ENCODE results near the gene IARS2.
"Not testable (repeated sequence)": the region's sequence is repeated elsewhere in the genome, so short reads cannot be mapped to it uniquely, and the experiment has no call there.

Gene IARS2

DNA sequence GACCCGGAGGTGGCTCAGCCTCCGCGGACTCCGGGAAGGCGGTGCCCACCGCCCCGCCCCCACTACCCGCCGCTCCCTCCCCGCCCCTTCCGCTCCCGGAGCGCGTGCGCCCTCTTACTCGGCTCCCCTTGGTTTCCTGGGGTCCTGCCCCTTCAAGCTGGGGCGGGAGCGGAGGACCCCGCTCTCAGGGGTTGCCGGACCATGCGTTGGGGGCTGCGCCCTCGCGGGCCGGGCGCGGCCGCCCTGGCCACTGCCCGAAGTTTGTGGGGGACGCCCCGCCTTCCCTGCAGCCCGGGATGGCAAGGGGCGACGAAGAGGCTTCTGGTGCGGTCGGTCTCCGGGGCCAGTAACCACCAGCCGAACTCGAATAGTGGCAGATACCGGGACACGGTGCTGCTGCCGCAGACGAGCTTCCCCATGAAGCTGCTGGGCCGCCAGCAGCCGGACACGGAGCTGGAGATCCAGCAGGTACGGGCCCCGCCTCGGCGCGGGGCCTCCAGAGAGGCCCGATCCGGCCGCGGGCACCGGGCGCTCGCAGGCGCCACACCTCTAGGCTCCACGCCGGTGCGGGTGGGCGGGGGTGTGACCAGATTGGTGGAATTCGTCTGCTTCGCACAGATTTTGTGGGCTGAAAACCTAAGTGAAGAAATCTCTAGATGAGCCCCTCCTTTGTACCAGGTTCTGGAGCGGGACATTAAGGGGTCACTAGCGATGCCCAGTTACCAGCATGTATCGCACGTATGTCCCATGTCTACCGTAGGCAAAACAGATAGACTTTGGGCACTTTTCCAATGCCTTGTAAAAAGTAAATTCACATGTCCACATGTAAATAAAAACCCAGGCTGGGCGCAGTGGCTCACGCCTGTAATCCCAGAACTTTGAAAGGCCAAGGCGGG is at the start of gene IARS2:
Gene IARS2 (plus strand): TSS at position 117 of the 896 bp plus-strand sequence. CDS start 85 bp downstream, at position 202.
- DNase-seq = peak; percentile 87

DNA sequence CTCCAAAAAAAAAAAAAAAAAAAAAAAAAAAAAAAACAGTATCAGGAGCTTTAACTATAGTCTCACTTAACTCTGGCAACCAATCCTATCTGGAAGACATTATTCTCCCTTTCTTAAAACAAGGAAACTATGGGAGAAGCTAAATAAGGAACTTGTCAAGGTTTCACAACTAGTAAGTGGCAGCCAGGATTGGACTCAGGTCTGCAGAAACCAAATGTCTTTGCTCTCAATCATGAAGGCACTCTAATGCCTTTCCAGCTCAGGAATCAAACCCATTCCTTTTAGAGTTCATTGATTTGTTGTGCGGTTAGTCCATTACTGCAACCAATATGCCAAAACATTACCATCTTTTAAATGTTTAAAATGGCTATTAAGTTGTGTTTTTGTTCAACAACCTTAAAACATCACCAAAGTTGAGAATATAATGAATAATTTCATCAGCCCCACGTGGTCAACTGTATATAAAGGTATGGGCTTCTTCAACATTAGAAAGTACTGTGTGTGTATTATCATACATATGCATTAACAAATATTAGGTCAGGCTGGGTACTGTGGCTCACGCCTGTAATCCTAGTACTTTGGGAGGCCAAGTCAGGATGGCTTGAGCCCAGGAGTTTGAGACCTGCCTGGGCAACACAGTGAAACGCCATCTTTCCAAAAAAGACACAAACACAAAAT is 49.1 kb upstream of the IARS2 start:
- peak; percentile 57 for DNase-seq

DNA sequence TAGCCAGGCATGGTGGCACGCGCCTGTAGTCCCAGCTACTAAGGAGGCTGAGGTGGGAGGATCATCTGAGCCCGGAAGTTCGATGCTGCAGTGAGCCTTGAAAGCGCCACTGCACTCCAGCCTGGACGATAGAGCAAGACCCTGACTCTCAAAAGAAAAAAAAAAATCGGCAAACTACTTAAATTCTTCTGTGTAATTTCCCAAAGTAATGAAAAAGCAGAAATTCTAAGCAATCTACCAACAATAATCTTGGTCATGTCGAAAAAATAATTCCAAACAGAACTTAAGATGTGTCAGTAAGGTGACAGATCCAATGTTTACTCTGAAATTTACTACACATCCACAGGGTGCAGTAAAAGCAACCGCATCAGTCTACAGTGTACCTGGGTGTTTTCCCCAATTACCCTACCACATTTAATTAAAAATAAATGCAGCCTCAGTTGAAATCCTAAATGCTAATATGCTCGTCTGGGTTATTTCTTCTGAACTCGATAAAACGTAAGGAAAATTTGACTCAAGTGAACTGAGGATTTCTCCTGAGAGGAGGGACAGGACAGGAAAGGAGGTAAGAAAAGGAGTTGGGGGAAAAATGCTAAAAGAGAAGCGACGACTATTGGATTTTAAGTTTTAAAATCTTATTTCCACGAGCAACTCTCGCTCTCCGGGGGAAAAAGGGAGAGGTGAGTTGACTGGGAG is 48.4 kb upstream of the IARS2 start:
- DNase-seq = no peak

DNA sequence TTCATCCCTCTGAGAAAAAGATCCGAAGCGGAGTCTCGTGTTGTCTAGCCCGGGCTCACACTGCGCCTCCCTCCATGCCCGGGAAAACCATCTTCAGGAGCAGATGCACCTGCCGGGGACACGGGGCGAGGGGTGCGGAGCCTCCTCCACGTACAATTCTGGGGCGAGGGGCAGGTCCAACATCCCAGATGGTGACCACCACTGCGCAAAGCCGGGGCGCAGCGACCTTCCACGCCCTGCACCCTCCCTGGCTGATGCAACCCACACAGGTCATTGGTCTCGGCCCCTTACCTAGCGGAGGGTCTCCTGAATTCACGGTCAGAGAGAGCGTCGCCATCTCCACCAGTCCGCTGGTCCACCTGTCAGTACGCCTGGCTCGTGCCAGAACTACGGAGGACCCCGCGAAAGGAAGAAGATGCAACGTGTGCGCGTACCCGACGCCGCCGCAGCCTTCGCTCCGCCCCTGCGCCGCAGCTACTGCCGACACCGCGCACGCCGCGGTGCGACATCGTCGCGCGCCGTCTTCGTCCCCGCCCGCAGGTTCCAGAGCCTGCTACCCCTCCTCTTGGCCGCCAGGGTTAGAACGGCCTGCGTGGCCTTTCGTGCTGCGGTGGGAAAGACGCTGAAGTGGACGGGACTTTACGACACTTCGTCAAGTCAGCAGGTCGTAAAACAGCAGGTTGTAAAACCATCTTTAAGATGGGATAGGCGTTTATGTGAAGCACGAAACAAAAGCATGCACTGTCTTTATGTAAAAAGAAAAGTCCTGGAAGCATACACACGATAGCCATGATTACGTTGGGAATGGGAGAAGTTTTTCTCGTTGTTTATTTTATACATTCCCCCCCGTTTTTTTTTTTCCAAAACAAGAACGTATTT is 47.6 kb upstream of the IARS2 start, which contains the start of gene EPRS1:
Gene EPRS1 (minus strand): TSS at position 454 of the 879 bp plus-strand sequence. CDS start 117 bp downstream, at position 337.
- peak; percentile 98 for DNase-seq

DNA sequence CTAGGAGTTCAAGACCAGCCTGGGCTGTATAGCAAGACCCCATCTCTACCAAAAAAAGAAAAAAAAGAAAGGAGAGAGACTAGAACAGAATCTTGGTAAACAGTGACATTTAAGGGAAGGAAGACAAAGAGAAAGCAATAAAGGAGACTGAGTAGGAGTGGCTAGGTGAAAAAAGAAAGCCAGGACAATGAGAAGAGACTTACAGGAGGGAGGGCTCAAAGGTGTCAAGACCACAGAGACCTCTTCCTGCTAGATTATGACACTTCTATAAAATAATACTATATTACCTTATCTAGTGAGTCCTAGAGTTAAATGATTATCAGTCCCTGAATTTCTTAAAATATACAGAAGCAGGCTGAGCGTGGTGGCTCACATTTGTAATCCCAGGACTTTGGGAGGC is 37.6 kb upstream of the IARS2 start:
- DNase-seq = no peak

DNA sequence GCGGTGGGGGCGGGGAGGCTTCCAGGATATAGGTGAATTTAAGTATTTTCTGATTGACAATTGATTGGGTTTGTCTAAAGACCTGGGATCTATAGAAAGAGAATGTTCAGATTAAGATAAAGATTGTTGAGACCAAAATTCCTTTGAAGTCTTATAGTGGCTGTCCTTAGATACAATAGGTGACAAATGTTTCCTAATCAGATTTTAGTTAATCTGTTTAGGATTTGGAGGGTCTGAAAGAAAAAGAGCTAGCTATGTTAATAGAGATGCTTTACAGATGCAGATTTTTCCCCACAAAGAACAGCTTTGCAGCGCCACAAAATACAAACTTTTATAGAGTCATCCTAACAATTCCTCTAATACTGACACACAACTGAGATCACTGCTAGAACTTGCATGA is 33.1 kb upstream of the IARS2 start:
- DNase-seq = no peak

DNA sequence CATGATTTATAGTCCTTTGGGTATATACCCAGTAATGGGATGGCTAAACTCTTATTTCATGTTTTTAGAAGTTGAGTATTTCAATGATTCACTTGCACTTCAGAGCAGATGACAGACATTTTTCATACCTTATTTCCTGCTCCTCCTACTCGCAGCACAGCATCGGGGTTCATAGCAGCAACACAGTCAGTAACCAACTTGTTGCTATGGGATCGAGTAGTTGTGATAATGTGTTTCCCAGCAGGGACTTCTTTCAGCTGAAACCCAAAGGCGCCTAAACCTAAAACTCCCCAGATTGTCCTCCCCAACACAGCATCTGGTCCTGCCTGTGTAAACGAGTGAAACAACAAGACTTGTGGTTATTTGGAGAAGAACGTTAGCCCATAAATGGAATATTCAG is 31.3 kb upstream of the IARS2 start:
- DNase-seq = no peak

DNA sequence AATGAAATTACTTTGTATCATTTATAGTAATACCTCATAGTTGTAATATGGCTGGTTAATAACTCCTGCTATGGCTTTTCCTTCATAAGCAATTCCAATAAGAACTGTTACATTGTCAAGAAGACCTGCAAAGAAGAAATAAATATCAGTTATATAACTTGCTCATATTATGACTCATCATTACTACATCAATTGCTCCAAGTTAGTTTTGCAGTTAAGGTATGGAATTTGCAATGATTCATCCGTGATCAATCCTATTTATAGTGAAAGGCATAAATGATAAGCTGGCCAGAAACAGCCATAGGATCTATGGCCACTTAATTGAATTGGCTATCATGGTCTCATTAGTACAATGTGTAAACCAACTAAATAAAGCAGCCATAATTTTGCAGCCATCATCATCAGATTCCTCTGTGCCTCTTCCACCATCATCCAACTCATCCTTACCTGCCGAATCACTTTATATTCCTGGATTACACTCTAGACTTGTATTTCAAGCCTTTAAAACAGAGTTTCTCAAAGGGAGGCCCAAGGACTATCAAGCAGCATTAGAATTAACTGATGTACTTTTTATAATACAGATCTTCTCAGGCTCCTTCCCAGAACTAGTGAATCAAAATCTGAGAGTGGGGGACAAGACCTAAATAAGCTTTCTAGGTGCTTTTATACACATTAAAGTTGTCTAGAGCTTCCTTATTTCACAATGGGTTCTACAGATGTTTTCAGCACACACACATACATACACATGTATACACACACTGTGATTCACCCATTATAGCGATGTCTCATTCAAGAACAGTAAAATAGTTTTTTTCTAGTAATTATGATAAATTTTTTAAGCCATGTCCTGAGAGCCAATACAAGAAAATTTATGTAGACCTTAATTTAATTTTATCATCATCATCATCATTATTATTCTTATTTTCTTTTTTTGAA is 26.4 kb upstream of the IARS2 start:
- DNase-seq = no peak

DNA sequence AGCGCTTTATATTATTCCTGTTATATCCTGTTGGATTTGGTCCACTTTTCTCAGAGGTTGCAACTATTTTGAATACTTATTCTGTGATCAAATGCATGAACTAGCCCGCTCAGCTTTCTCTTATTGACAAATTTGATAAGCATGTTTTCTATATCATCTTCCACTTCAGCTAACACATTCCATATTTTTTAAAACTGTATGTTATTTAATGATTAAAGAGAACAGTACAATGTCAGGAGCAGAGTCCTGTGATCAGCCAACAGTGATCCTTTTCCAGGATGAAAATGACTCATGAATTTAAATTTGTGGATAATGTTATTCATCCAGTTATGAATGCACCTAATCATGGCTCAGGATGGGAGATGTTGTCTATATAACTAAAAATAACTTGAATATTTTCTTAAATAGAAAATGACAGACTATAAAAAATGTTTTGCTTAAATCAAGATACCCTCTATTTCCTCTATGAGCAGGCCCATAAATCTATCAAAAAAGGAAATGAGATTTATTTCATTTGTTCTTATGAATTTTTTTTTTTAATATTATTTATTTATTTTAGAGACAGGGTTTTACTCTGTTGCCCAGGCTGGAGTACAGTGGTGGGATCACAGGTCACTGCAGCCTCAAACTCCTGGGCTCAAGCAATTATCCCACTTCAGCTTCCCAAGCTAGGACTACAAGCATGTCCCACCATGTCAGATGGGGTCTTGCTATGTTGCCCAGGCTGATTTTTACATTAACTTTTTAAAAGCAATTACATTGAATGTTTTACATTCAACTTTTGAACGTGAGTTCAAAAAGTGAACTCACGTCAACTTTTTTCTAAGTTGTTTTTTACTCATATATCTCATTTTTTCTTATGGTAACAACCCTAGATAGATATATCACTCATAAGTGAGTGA is 16.8 kb upstream of the IARS2 start:
- DNase-seq = no peak

DNA sequence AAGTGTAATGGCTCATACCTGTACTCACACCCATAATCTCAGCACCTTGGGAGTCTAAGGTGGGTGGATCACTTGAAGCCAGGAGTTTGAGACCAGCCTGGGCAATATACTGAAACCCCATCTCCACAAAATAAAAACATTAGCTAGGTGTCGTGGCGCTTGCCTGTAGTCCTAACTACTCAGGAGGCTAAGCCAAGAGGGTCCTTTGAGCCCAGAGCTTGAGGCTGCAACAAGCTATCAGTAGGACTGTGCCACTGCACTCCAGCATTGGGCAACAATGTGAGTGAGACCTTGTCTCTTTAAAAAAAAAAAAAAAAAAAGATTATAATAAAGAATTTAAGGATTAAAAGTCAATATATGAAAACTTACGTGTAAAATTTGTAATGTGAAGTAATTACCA is 16.0 kb upstream of the IARS2 start:
- no peak for DNase-seq

DNA sequence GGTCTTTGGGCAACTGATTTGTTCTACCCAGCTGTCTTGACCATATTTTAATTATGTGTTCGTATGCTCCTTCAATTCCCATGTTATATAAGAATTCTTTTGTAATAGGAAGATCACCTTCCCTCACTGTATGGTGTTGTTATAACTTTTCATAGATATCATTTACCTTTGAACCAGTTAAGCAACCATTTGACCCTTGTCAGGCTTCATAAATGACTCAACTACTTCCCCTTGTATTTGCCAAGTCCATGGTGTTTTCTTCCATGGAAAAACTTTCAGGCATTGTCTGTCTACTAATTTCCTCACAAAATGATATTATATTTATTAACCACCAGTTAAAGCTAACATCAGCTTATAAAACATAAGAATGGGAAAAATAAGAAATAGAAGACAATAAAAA is 9.5 kb upstream of the IARS2 start:
- peak; percentile 34 for DNase-seq

DNA sequence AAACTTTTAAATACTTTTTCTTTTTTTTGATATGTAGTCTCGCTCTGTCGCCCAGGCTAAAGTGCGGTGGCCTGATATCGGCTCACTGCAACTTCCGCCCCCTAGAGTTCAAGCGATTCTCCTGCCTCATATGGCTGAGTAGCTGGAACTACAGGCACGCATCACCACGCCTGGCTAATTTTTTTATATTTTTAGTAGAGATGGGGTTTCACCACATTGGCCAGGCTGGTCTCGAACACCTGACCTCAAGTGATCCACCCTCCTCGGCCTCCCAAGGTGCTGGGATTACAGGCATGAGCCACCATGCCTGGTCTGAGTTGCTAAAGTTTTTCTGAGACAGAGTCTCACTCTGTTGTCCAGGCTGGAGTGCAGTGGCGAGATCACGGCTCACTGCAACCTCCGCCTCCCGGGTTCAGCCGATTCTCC is 7.7 kb upstream of the IARS2 start:
- not testable (repeated sequence) for DNase-seq

DNA sequence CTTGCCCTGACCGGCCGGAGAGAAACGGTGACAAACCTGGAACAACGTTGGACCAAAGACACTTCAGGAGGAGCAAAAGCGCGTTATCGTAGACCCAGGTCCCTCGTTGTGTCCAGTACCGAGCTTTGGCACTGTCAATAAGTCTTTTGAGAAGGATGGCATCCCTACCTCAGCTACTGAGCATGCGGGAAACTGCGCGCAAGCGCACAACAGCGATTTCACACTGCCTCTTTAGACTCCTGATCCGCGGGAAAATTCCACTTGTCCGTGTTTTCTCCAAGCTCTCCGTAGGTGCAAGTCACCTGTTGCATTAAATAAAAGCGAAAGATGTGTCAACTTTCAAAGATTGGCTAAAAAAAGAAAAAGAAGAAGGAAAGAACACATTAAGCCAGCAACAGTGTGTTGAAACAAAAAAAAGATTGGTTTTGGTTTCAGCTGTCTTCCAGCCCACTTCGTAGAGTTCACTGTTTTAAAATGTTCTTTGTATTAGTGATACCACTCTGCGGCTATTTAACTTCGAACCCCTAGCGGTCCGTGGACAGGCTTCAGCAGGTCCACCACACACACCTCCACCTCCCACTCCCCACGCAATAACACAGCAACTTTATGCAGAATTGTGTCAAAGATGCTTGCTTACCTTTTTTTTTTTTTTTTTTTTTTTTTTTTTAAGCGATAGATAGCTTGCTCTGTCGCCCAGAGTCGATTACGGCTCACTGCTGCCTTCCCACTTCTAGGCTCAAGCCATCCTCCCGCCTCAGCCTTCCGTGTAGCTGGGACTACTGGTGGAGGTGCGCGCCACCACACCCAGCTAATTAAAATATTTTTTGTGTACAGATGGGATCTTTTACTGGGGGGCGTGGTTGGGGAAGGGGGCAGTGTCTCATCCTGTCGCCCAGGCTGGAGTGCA is 4.0 kb upstream of the IARS2 start, which contains the start of gene BPNT1:
Gene BPNT1 (minus strand): TSS at position 139 of the 907 bp plus-strand sequence. CDS start 9,942 bp downstream, outside the sequence.
- peak; percentile 95 for DNase-seq

DNA sequence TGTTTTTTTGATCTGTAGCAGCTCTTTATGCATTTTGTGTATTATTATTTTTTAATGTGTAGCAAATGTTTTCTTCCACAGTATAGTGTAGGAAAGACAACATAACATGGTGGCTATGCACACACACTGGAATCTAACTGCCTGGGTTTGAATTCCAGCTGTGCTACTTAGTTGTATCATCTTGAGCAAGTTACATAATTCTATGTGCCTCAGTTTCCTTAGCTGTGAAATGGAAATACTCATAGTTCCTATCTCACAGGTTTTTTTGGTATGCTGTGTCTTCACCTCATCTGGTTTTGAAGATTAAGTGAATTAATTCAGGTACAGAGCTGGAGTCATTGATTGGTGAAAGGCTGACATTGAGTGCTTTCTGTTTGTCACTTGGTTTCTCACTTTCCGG is 1.2 kb upstream of the IARS2 start:
- DNase-seq = no peak

DNA sequence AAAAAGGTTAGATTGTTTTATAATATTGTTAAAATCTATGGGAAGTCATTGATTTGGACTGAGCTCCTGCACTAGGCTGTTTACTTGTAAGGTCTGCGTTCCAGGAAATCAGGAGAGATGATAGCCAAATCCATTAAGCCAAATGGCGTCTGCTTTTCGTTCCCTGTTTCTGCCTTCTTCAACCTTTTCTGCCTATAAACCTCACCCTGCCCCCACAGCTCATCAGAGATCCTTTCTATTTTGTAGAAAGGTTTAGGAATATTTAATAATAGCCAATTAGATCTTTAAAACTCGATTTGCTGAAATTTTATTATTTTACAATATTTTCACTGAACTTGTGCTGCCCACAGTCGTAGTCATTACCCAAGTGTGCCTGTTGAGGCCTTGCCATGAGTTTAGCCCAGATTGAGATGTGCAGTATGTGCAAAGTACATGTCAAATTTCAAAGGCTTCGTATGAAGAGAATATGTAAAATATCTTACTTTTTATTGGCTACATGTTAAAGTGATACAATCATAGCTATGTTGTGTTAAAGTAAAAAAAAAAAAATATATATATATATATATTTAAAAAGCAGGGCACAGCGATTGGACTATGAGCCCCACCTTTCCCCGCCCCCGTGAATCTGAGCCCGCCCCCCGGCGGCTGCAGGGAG is 444 bp upstream of the IARS2 start:
- DNase-seq = no peak

DNA sequence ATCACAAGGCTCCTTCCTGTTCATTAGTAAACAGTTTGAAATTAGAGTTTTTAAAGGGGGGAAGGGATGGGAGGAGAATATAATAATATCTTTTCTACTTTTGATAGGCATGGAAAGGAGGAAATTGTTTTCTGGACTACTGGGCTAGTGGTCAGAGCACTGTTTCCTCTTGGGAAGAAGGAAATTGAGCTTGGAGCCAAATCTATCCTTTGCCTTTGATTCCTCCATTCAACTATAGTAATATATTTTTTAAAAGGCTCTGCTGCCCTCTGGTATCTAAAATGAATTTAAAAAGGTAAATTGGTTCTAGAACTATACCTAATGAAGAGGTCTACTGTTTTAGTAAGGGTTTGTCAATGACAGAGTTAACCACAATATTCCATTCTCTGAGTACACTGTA is 5.9 kb downstream of the IARS2 start:
- DNase-seq = no peak

DNA sequence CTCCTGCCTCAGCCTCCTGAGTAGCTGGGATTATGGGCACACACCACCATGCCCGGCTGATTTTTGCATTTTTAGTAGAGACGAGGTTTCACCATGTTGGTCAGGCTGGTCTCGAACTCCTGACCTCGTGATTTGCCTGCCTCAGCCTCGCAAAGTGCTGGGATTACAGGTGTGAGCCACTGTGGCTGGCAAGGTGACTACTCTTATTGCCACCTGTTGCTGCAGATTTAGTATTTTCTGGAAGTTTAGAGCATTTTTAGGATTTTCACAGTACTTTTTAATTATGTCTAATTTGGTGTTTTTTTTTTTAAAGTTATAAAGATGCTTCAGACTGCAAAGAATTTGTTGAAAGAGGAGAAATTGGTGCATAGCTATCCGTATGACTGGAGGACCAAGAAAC is 16.5 kb downstream of the IARS2 start:
- not testable (repeated sequence) for DNase-seq

DNA sequence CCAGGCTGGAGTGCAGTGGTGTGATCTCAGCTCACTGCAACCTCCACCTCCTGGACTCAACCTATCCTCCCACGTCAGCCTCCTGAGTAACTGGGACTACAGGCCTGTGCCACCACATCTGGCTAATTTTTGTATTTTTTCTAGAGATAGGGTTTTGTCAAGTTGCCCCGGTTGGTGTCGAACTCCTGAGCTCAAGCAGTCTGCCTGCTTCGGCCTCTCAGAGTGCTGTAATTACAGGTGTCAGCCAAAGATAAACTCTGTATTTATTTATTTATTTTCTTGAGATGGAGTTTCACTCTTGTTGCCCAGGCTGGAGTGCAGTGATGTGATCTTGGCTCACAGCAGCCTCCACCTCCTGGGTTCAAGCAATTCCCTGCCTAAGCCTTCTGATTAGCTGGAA is 18.7 kb downstream of the IARS2 start:
- DNase-seq = not testable (repeated sequence)
